Endothelial cell (in vitro differentiated cells): ENCODE results near the gene PDX1. TPM values are rescaled to one million over a fixed set of nuclear protein-coding genes. Genes with fewer than 3 reads are reported as not detected.

Experiments used
- DNase-seq: peaks from one replicate; pipeline ENCODE4 v3.0.0; 2021; ENCODE audit warnings: low spot score
- H3K27ac Mint-ChIP-seq: one replicate; pipeline ENCODE4 v1.8.0; 2021; ENCODE audit warnings: mixed read lengths, inconsistent platforms; ENCODE audit not compliant: unreplicated experiment
- H3K27me3 Mint-ChIP-seq: one replicate; pipeline ENCODE4 v1.8.0; 2021; ENCODE audit warnings: mild to moderate bottlenecking, moderate library complexity, mixed read lengths, inconsistent platforms; ENCODE audit not compliant: unreplicated experiment
- H3K36me3 Mint-ChIP-seq: one replicate; pipeline ENCODE4 v1.8.0; 2021; ENCODE audit warnings: mild to moderate bottlenecking, low read depth, mixed read lengths, inconsistent platforms; ENCODE audit not compliant: unreplicated experiment
- H3K4me1 Mint-ChIP-seq: one replicate; pipeline ENCODE4 v1.8.0; 2021; ENCODE audit warnings: mild to moderate bottlenecking, mixed read lengths, inconsistent platforms; ENCODE audit not compliant: unreplicated experiment
- H3K4me3 Mint-ChIP-seq: one replicate; pipeline ENCODE4 v1.8.0; 2021; ENCODE audit warnings: mild to moderate bottlenecking, mixed read lengths, inconsistent platforms; ENCODE audit not compliant: unreplicated experiment
- H3K9me3 Mint-ChIP-seq: one replicate; pipeline ENCODE4 v1.8.0; 2021; ENCODE audit warnings: mixed read lengths, inconsistent platforms; ENCODE audit not compliant: unreplicated experiment
- total RNA-seq: library from RNA; stranded (reverse); fragmentation: NEBNext Ultra II Directional; extraction: Animal tissue kit (Norgen Biotek cat#: 25700); gene quantifications from one replicate; pipeline ENCODE4 v1.2.1, GENCODE V29; 2021; ENCODE audit not compliant: unreplicated experiment
- TF ChIP-seq, protein P1 (sequence below): fragments of 200-600 bp; sonication (generic); IDR thresholded peaks from one replicate; pipeline ENCODE4 v1.5.0; 2021; ENCODE audit warnings: antibody characterized with exemption; ENCODE audit not compliant: unreplicated experiment

PDX1 gene
- total RNA-seq, 1 donor from 2014 or later, result 0.59 TPM

DNA sequence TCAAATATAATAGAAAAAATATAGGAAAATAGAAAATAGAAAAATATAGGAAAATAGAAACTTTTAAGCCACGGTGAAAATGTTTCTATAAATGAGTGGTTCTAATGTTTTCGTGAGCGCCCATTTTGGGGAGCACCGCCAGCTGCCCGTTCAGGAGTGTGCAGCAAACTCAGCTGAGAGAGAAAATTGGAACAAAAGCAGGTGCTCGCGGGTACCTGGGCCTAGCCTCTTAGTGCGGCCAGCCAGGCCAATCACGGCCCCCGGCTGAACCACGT, 204 bp upstream of the PDX1 start:
- no peak overlapping the region for H3K27ac Mint-ChIP-seq
- H3K9me3 Mint-ChIP-seq, result no peaks in the 10 kb centered on the region
- TF ChIP-seq, protein P1, sequence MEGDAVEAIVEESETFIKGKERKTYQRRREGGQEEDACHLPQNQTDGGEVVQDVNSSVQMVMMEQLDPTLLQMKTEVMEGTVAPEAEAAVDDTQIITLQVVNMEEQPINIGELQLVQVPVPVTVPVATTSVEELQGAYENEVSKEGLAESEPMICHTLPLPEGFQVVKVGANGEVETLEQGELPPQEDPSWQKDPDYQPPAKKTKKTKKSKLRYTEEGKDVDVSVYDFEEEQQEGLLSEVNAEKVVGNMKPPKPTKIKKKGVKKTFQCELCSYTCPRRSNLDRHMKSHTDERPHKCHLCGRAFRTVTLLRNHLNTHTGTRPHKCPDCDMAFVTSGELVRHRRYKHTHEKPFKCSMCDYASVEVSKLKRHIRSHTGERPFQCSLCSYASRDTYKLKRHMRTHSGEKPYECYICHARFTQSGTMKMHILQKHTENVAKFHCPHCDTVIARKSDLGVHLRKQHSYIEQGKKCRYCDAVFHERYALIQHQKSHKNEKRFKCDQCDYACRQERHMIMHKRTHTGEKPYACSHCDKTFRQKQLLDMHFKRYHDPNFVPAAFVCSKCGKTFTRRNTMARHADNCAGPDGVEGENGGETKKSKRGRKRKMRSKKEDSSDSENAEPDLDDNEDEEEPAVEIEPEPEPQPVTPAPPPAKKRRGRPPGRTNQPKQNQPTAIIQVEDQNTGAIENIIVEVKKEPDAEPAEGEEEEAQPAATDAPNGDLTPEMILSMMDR, result no peak
- H3K27me3 Mint-ChIP-seq, result peaks cover 28% of the 10 kb centered on the region
- DNase-seq, result no peak
- H3K4me3 Mint-ChIP-seq, result peak overlapping the region; percentile 67
- H3K36me3 Mint-ChIP-seq, result peaks cover 3% of the 10 kb centered on the region
- peaks cover 46% of the 10 kb centered on the region for H3K4me1 Mint-ChIP-seq

DNA sequence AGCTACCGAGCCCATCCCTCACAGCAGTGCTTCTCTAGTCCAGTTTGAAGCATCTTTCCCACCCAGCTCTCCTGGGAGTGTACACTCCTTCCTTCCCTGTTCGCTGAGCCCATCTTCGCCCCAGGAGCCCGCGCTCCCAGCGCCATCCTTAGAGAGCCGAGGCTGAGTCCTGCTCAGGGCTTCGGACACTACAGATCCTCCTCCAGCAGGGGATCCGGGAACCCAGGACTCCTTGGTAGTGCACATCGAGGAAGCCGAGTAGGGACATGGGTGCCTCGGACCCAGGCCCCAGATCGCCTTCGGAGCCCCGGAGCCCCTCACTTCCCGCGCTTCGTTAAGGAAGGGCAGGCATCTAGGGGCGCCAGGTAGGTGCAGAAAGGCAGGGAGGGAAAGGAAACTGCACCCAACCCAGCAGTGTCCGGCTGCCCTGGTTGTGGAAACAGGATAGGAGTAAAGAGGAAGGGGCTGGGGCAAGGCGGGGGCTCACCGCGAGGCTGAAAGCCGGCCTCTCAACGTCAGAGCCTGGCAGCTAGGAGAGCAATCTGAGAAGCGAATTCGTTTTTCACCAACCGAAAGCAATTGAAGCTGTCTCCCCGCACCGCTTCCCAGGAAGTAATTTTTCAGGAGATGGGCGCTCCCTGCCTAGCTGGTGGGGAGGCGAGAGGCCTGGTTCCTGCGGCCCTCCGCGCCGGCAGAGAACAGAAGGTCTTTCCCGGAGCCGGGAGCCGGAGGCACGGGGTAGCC, 1.0 kb downstream of the PDX1 start:
- H3K36me3 Mint-ChIP-seq, result no peaks in the 10 kb centered on the region
- no peaks in the 10 kb centered on the region for H3K9me3 Mint-ChIP-seq
- H3K27me3 Mint-ChIP-seq, result peaks cover 28% of the 10 kb centered on the region
- peak overlapping the region; percentile 73 for H3K4me3 Mint-ChIP-seq
- TF ChIP-seq, protein P1, result no peak
- peak overlapping the region; percentile 52 for H3K27ac Mint-ChIP-seq
- H3K4me1 Mint-ChIP-seq, result peaks cover 38% of the 10 kb centered on the region
- DNase-seq, result peak; percentile 53

DNA sequence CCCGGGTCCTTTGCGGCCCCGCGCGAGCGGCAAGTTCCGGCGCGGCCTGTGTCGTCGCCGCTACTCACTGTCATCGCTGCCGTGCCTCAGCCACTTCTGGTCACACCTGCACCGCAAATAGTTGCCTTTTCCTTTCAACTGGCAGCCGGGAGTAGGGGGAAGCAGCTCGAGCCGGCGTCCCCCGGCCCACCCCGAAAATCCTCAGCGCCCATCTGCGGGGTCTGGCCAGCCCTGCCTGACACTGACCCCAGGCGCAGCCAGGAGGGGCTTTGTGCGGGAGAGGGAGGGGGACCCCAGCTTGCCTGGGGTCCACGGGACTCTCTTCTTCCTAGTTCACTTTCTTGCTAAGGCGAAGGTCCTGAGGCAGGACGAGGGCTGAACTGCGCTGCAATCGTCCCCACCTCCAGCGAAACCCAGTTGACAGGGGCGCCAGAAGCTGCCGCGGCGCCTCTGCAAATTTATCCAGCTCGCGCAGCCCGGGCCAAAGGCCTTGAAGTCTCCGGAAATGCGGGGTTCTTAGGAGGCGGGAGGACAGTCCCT, 1.7 kb downstream of the PDX1 start:
- peaks cover 39% of the 10 kb centered on the region for H3K4me1 Mint-ChIP-seq
- DNase-seq, result no peak
- no peak overlapping the region for H3K27ac Mint-ChIP-seq
- no peak overlapping the region for H3K4me3 Mint-ChIP-seq
- no peaks in the 10 kb centered on the region for H3K36me3 Mint-ChIP-seq
- no peaks in the 10 kb centered on the region for H3K9me3 Mint-ChIP-seq
- TF ChIP-seq, protein P1, result no peak
- H3K27me3 Mint-ChIP-seq, result peaks cover 34% of the 10 kb centered on the region

DNA sequence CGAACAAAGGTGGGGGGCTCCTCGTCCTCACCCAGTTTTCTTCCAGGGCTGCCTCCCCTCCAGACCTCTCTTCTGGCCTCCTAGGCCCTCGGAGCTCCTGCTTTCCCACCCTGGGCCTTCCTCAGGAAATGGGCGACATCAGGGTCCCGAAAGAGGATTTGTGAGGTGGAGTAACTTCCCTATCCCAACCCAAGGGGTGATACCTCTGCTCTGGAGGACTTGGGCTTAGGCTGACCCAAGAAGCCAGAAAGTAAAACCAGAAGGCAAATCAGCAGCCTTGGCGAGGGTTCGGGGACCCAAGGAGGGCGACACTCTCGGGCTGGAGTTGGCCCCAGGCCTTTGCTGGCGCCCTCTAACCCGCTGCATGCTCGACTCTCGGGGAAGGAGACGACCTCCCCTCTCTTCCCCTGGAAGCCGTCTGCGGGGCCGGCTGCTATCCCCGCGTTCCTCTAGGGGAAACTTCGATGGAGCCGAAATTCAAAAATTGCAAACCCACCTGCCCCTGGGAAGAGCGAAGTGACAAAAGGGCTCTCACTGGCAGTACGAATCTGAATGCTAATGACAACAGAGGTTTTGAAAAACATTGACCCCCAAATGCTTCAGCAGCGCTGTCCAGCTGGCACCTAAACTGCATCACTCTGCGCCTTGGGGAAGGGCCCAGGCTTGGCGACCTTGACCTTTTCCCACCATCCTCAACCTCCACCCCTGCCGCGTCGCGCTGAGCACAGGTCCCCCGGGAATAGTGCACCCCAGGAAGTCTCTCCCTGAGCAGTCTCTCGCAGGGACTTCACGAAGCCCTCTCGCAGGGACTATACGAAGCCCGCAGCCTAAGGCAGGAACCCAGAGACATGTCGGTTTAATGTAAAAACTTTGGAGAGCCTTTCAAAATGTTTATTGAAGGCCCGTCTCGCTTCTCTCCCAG, 2.4 kb downstream of the PDX1 start:
- TF ChIP-seq, protein P1, result no peak
- Mint-ChIP-seq H3K9me3 (no peaks in the 10 kb centered on the region), H3K4me3 (no peak overlapping the region), H3K4me1 (peaks cover 43% of the 10 kb centered on the region), H3K27me3 (peaks cover 37% of the 10 kb centered on the region), H3K36me3 (peaks cover 3% of the 10 kb centered on the region), H3K27ac (no peak overlapping the region)
- DNase-seq, result no peak
